Measurements from ENCODE around the gene SETDB1. TPM values are rescaled to one million over a fixed set of nuclear protein-coding genes. Genes with fewer than 3 reads are reported as not detected.
"Not testable (repeated sequence)": the region's sequence is repeated elsewhere in the genome, so short reads cannot be mapped to it uniquely, and the experiment has no call there.

Gene SETDB1
- 10 to 100 TPM; 25.0 to 54.8 (median 36.6) TPM for polyA plus RNA-seq (ENCODE audit: insufficient read length in 10 of 10)
- long read RNA-seq, donor 1, partial matches to known transcripts: 0 of 2 reads
- long read RNA-seq, donor 1, other reads (novel, unspliced or antisense): 0 of 2 reads
- long read RNA-seq, donor 2, partial matches to known transcripts: 0 of 1 reads
- long read RNA-seq, donor 2, other reads (novel, unspliced or antisense): 0 of 1 reads
- long read RNA-seq, donor 3: 0 reads
- long read RNA-seq, donor 4, partial matches to known transcripts: 0 of 1 reads
- long read RNA-seq, donor 4, other reads (novel, unspliced or antisense): 0 of 1 reads
- long read RNA-seq, donor 5, partial matches to known transcripts: 7 of 35 reads
- long read RNA-seq, donor 5, other reads (novel, unspliced or antisense): 23 of 35 reads
- long read RNA-seq, donor 6: 0 reads
- long read RNA-seq, donor 7, partial matches to known transcripts: 0 of 2 reads
- long read RNA-seq, donor 7, other reads (novel, unspliced or antisense): 0 of 2 reads
- long read RNA-seq, donor 8: 0 reads
- long read RNA-seq, donor 9: 0 reads

GRCh38 chr1:150926097-150926741, at the start of gene SETDB1:
Gene SETDB1, plus strand, starts transcription at chr1:150926363. Its CDS starts 1,352 bp downstream, at chr1:150927715.
- DNase-seq: peak; percentile 97 to 98 (median 97)

- DNase-seq: not testable (repeated sequence)
Observed at GRCh38 chr1:150878931-150879330, 47.2 kb upstream of the SETDB1 start.

GRCh38 chr1:150881331-150882070, 44.7 kb upstream of the SETDB1 start:
- DNase-seq: peak in 2 of 3 donors; percentile 30 to 88

- DNase-seq: not testable (repeated sequence)
Observed at GRCh38 chr1:150883121-150883520, 43.0 kb upstream of the SETDB1 start.

GRCh38 chr1:150887018-150887417, 39.1 kb upstream of the SETDB1 start, which contains the start of gene CTXND2:
Gene CTXND2, plus strand, starts transcription at chr1:150887136. Its CDS starts 25,179 bp downstream, at chr1:150912315.
- DNase-seq: no peak

- no peak for DNase-seq
Observed at GRCh38 chr1:150888727-150889126, 37.4 kb upstream of the SETDB1 start.

GRCh38 chr1:150890033-150890416, 36.1 kb upstream of the SETDB1 start:
- DNase-seq: no peak

- no peak for DNase-seq
Observed at GRCh38 chr1:150893336-150893913, 32.7 kb upstream of the SETDB1 start.

- no peak for DNase-seq
Observed at GRCh38 chr1:150895618-150896017, 30.5 kb upstream of the SETDB1 start.

- DNase-seq: not testable (repeated sequence)
Observed at GRCh38 chr1:150899795-150900194, 26.4 kb upstream of the SETDB1 start.

- no peak for DNase-seq
Observed at GRCh38 chr1:150902346-150902745, 23.8 kb upstream of the SETDB1 start.

- no peak for DNase-seq
Observed at GRCh38 chr1:150902751-150903150, 23.4 kb upstream of the SETDB1 start.

GRCh38 chr1:150905301-150905700, 20.9 kb upstream of the SETDB1 start:
- DNase-seq: no peak

GRCh38 chr1:150906329-150906728, 19.8 kb upstream of the SETDB1 start:
- DNase-seq: no peak

GRCh38 chr1:150906813-150907212, 19.4 kb upstream of the SETDB1 start:
- DNase-seq: no peak

- DNase-seq: no peak
Observed at GRCh38 chr1:150909585-150910180, 16.5 kb upstream of the SETDB1 start.

GRCh38 chr1:150912623-150913022, 13.5 kb upstream of the SETDB1 start:
- DNase-seq: no peak

GRCh38 chr1:150917387-150917786, 8.8 kb upstream of the SETDB1 start:
- DNase-seq: no peak

GRCh38 chr1:150922519-150922975, 3.6 kb upstream of the SETDB1 start:
- peak; percentile 46 to 86 (median 67) for DNase-seq

- peak in 1 of 3 donors; percentile 12 for DNase-seq
Observed at GRCh38 chr1:150925080-150925479, 1.1 kb upstream of the SETDB1 start.

GRCh38 chr1:150927624-150928023, 1.5 kb downstream of the SETDB1 start:
- no peak for DNase-seq

Data from muscle of back (tissue), 13 donors.